Measurements from ENCODE around the gene LZTS2.

GRCh38 chr10:101000915-101001658, 1.5 kb downstream of the LZTS2 start:
- no peak for TF ChIP-seq CTCF (IDR thresholded peaks at IDR 0.05; ENCODE audit: low read depth, low read length, missing input control)
- no peak for TF ChIP-seq EGR1 (IDR thresholded peaks at IDR 0.05; ENCODE audit: low read depth in 2 of 2)
- no peak for TF ChIP-seq MAX (IDR thresholded peaks at IDR 0.05)
- no peak for TF ChIP-seq FOXA1 (IDR thresholded peaks at IDR 0.05)
